SK-N-MC (cell line): ENCODE results near the gene ABLIM3.

Experiments used
- DNase-seq: peaks from one replicate; pipeline ENCODE4 v3.0.0-alpha.2; 2011; ENCODE audit warnings: low read depth, low spot score
- H3K27ac ChIP-seq: fragments of 200-600 bp; sonication (generic); 2 replicates; pipeline ENCODE4 v1.5.1; 2016; ENCODE audit warnings: mixed run types
- H3K36me3 ChIP-seq: fragments of 200-600 bp; sonication (generic); 2 replicates; pipeline ENCODE4 v1.6.1; 2017; ENCODE audit warnings: antibody characterized with exemption, low read length, mixed read lengths; ENCODE audit not compliant: insufficient read depth
- H3K4me3 ChIP-seq: fragments of 200-600 bp; sonication (generic); 2 replicates; pipeline ENCODE4 v1.5.1; 2016
- H3K9ac ChIP-seq: fragments of 200-600 bp; sonication (generic); 2 replicates; pipeline ENCODE4 v1.8.0; 2017; ENCODE audit warnings: mixed run types, mixed read lengths; ENCODE audit not compliant: insufficient read length
- H3K9me3 ChIP-seq: fragments of 200-600 bp; sonication (generic); 2 replicates; pipeline ENCODE4 v1.6.1; 2017; ENCODE audit warnings: low read depth, mild to moderate bottlenecking, antibody characterized with exemption, low read length, moderate library complexity, mixed read lengths
- EZH2 ChIP-seq: fragments of 200-600 bp; sonication (generic); IDR thresholded peaks from one replicate; pipeline ENCODE4 v1.6.1; 2017; ENCODE audit warnings: antibody characterized with exemption
- FOXP2 ChIP-seq: optimal IDR thresholded peaks from 2 replicates; pipeline ENCODE3; 2011; ENCODE audit warnings: mild to moderate bottlenecking, moderate library complexity; ENCODE audit not compliant: insufficient read depth; ENCODE audit errors: extremely low read length, control extremely low read depth
- POLR2AphosphoS5 ChIP-seq: IDR thresholded peaks from 2 replicates; pipeline ENCODE4 v1.6.1; 2012; ENCODE audit warnings: mild to moderate bottlenecking, low read depth, low read length, borderline replicate concordance

The ABLIM3 gene

DNA sequence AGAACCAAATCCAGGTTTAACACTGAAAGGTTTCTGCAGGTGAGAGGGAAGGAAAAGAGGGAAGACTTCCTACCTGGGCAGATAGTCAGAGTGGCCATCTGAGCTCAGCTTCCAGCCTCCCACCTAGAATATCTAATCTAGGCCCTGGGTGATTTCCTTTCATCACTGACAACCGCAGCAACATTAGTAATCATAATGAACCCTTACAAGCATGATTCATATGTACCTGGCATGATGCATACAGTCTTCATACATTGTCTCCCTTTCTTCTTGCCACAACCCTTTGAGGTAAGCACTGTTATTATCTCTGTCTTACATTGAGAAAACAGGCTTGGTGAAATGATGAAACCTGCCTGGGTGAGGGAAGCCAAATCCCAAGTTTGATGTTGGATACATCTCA, 143.9 kb downstream of the ABLIM3 start:
- no peak for DNase-seq
- TF ChIP-seq EZH2 (no peak), FOXP2 (no peak)
- Histone ChIP-seq H3K27ac (no peak overlapping the region), H3K4me3 (no peak overlapping the region), H3K9ac (no peak overlapping the region), H3K9me3 (no peaks in the 10 kb centered on the region), H3K36me3 (no peaks in the 10 kb centered on the region)

DNA sequence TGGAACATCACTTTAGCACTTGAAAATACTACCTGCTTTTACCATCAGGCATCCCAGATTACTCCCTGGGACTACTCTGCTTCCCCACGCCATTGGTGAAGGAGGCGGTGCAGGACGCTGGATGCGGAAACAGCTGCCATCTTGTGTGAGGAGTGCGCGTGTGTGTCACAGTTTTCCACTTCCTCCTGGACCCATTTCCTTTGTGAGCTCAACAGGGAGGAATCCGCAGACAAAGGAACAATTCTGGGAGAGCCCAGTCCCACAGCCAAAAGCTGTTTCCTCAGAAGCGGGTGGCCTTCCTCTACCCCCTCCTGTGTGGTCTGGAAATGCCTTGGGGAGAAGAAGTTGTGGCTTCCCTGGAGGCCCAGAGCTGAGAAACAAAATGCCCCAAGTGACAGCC, 147.1 kb downstream of the ABLIM3 start:
- no peak overlapping the region for H3K4me3 ChIP-seq
- no peak overlapping the region for H3K27ac ChIP-seq
- H3K36me3 ChIP-seq: no peaks in the 10 kb centered on the region
- no peak overlapping the region for H3K9ac ChIP-seq
- TF ChIP-seq FOXP2: no peak
- TF ChIP-seq POLR2AphosphoS5: no peak
- no peak for TF ChIP-seq EZH2
- no peak for DNase-seq
- no peaks in the 10 kb centered on the region for H3K9me3 ChIP-seq

DNA sequence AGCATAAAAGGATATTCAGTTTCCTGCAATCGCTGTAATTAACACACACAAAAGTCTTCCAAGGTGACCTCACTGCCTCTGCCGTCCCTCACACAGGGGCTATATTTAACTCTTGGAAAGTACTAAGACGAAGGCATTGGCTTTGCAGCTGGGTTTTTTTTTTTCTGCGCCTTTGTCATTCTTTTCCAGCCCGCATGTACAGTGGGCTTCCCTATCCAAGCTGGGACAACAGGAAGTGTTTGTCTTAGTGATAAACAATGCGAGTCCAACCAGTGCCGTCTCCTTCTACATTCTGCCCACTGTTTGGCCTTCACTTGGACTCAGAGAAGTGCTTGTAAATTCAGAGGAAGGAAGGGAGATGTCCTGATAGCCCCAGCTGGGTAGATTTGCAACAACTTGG, 148.0 kb downstream of the ABLIM3 start:
- H3K27ac ChIP-seq: no peak overlapping the region
- no peak overlapping the region for H3K9ac ChIP-seq
- TF ChIP-seq POLR2AphosphoS5 (no peak), EZH2 (no peak), FOXP2 (no peak)
- DNase-seq: no peak
- H3K36me3 ChIP-seq: no peaks in the 10 kb centered on the region
- H3K4me3 ChIP-seq: no peak overlapping the region
- no peaks in the 10 kb centered on the region for H3K9me3 ChIP-seq

DNA sequence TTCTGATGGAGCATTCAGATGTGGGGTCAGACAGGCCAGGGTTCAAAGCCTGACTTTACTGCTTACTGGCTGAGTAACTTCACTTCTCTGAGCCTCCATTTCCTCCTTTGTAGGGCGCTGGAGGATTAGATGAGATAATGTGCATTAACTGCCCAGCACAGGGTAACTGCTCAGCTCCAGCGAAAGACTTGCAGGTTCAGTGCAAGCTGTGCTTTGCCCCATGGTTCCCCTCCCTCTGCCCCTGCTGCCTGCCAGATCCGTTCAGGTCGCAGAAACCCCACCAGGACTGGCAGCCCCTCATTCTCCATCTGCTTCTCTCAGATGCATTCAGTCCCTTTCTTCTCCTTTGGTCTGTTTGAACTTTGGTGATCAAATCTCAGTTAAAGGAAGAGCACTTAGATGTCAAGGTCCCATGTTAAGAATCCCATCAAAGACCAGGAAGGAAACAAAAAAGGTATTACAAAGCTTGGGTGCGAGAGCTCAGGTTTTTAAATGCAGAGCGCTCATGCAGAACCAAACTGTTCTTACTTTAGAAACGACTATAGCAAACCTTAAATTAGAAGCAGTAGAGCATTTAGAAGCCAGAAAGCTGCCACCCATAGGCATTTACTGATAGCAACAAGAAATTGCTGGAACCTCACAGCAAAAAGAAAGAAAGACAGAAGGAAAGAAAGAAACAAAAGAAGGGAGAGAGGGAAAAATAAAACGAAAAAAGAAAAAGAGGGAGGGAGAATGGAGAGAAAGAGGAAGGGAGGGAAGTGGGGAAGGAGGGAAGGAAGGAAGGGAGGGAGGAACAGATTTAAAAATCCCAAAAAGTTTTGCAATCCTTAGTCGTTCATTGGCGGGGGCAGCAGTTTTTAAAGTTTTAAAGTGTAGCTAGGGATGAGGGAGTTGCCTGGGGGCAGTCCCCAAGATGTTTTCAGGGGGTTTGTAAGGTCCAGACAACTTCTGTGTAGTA, 153.9 kb downstream of the ABLIM3 start:
- Histone ChIP-seq H3K4me3 (no peak overlapping the region), H3K9me3 (no peaks in the 10 kb centered on the region), H3K36me3 (no peaks in the 10 kb centered on the region), H3K27ac (no peak overlapping the region), H3K9ac (no peak overlapping the region)
- no peak for DNase-seq
- TF ChIP-seq FOXP2 (no peak), POLR2AphosphoS5 (no peak), EZH2 (no peak)

DNA sequence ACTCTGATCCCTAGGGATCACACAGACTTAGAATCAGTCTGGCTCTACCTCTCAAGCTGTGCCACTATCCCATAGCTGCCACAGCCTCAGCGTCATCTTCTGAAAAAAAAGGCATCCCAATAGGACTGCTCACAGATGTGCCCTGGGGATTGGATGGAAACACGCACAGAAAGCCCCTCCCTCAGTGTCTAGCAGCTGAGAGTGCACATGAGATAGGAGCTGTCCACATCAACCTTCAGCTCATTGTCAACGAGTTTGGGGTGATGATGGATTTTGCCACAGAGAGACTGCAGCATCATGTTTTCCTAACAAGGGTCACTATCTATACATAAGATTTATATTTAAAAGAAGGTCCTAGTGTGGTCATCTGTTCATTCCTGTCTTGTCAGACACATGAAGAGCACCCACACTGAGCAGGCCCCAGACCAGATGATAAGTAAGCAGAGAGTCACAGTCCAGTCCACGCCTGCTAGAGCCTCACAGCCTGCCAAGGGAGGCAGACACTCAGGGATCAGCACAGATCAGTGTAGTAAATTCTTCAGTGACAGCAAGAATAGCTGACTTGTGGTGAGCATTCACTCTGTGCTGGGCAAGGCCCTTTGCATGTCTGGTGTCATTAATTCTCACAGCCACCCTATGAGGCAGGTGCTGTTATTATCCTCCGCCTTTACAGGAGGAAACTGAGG, 156.2 kb downstream of the ABLIM3 start:
- H3K9me3 ChIP-seq: no peaks in the 10 kb centered on the region
- H3K9ac ChIP-seq: no peak overlapping the region
- no peak for DNase-seq
- TF ChIP-seq FOXP2 (no peak), EZH2 (no peak), POLR2AphosphoS5 (no peak)
- H3K36me3 ChIP-seq: no peaks in the 10 kb centered on the region
- no peak overlapping the region for H3K4me3 ChIP-seq
- no peak overlapping the region for H3K27ac ChIP-seq

DNA sequence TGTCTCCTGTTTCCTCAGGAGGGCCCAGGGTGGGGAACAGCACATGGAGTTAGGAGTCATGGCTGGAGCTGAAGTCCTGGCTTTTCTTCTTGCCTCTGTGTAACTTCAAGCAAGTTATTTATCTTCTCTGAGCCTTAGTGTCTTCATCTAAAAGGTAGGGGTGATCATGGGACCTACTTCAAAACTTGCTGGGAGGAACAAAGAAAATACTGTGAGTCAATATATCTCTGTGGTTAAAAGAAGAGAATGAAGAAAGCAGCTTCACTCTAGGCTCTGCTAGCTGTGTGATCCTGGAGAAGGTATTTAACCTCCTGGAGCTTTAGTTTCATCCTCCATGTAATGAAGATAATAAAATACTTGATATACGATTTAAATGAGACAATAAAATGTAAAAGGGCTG, 156.9 kb downstream of the ABLIM3 start:
- no peak overlapping the region for H3K4me3 ChIP-seq
- H3K36me3 ChIP-seq: no peaks in the 10 kb centered on the region
- no peak overlapping the region for H3K9ac ChIP-seq
- no peak for DNase-seq
- H3K27ac ChIP-seq: no peak overlapping the region
- no peaks in the 10 kb centered on the region for H3K9me3 ChIP-seq
- no peak for TF ChIP-seq POLR2AphosphoS5
- TF ChIP-seq EZH2: no peak
- TF ChIP-seq FOXP2: no peak

DNA sequence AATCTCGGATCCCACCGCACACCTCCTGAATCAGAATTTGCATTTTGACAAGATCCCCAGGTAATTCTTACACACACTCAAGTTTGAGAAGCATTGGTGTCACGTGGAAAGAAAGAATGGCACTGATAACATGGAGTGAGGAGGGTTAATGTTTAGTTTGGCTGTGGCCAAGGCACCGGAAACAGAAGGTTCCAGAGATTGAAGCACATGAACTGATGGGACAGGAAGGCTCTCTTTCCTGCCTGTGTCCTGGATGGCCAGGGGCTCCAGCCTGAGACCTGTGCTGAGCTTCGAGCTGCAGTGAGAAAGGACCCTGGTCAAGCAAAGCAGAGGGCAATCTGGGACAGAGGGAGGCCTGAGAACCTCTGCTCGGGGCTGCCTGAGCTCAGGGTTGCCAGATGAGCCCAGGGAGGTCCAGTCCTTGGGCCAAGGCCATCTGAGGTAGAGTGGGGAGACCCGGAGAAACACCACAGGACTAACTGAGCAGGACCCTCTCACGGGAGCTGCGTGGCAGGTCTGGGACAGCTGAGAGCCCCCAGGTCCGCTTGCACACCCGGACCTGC, 157.6 kb downstream of the ABLIM3 start:
- Histone ChIP-seq H3K27ac (no peak overlapping the region), H3K9me3 (no peaks in the 10 kb centered on the region), H3K4me3 (no peak overlapping the region), H3K9ac (no peak overlapping the region), H3K36me3 (no peaks in the 10 kb centered on the region)
- no peak for DNase-seq
- TF ChIP-seq POLR2AphosphoS5: no peak
- no peak for TF ChIP-seq FOXP2

DNA sequence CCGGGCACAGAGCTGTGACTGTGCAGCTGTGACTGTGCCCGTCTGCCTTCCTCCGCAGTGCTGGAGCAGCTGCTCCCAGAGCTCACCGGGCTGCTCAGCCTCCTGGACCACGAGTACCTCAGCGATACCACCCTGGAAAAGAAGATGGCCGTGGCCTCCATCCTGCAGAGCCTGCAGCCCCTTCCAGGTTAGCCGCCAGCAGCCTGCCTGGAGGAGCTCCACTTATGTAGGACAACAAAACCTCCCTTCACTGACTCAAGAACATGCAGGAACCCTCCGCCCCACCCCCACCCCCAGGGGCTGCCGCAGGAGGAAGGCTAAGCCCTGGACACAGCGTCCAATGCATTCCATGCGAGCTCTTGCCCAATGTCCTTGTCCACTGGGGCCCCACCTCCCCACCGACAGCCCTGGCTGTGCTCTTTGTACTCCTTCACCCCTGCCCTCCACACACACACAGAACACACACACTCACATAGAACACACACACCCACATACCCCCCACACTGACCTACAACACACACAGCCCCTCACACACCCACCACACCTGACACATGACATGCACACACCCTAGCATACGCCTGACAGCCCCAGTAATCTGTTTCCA, 158.3 kb downstream of the ABLIM3 start:
- Histone ChIP-seq H3K9me3 (no peaks in the 10 kb centered on the region), H3K4me3 (no peak overlapping the region), H3K9ac (no peak overlapping the region), H3K27ac (no peak overlapping the region), H3K36me3 (no peaks in the 10 kb centered on the region)
- DNase-seq: no peak
- no peak for TF ChIP-seq EZH2
- no peak for TF ChIP-seq POLR2AphosphoS5
- no peak for TF ChIP-seq FOXP2
